Stimulated activated CD4-positive, alpha-beta T cell treated with anti-CD3 and anti-CD28 coated beads, Interleukin-15, amount 100 ng/mL, for 48 hours (primary cell): ENCODE results near the gene SYNPO2.
"Not testable (repeated sequence)": the region's sequence is repeated elsewhere in the genome, so short reads cannot be mapped to it uniquely, and the experiment has no call there.

Source experiments
- DNase-seq, 2 donors: peaks; one replicate each; pipeline ENCODE4 v3.0.0-alpha.2; 2020; ENCODE audit warnings: low read depth in 2 of 2

Gene SYNPO2

GRCh38 chr4:119067670-119068360, 179.2 kb downstream of the SYNPO2 start:
- DNase-seq, result not testable (repeated sequence)

GRCh38 chr4:119068529-119068962, 179.9 kb downstream of the SYNPO2 start:
- DNase-seq, result no peak

GRCh38 chr4:119070301-119070700, 181.6 kb downstream of the SYNPO2 start:
- DNase-seq, result no peak

- DNase-seq, result no peak
Observed at GRCh38 chr4:119080721-119081541, 192.3 kb downstream of the SYNPO2 start.

GRCh38 chr4:119081542-119081859, 192.8 kb downstream of the SYNPO2 start:
- no peak for DNase-seq

GRCh38 chr4:119081943-119082342, 193.3 kb downstream of the SYNPO2 start:
- DNase-seq, result no peak

GRCh38 chr4:119082661-119083060, 194.0 kb downstream of the SYNPO2 start:
- DNase-seq, result no peak

GRCh38 chr4:119084513-119084912, 195.9 kb downstream of the SYNPO2 start:
- no peak for DNase-seq

- DNase-seq, result no peak
Observed at GRCh38 chr4:119087121-119087520, 198.5 kb downstream of the SYNPO2 start.

- no peak for DNase-seq
Observed at GRCh38 chr4:119087656-119088055, 199.0 kb downstream of the SYNPO2 start.

- no peak for DNase-seq
Observed at GRCh38 chr4:119093042-119093827, 204.6 kb downstream of the SYNPO2 start.

- DNase-seq, result no peak
Observed at GRCh38 chr4:119097282-119097900, 208.7 kb downstream of the SYNPO2 start.

GRCh38 chr4:119098306-119098705, 209.7 kb downstream of the SYNPO2 start:
- no peak for DNase-seq

GRCh38 chr4:119099227-119099810, 210.7 kb downstream of the SYNPO2 start:
- DNase-seq, result no peak

- no peak for DNase-seq
Observed at GRCh38 chr4:119100655-119101054, 212.0 kb downstream of the SYNPO2 start.

- no peak for DNase-seq
Observed at GRCh38 chr4:119103263-119103662, 214.6 kb downstream of the SYNPO2 start.

GRCh38 chr4:119104644-119105273, 216.1 kb downstream of the SYNPO2 start:
- DNase-seq, result no peak

GRCh38 chr4:119105605-119106004, 217.0 kb downstream of the SYNPO2 start:
- DNase-seq, result no peak

- DNase-seq, result no peak
Observed at GRCh38 chr4:119106036-119107000, 217.7 kb downstream of the SYNPO2 start.

GRCh38 chr4:119110121-119110520, 221.5 kb downstream of the SYNPO2 start:
- no peak for DNase-seq
